Trophoblast cell (in vitro differentiated cells and primary cell): ENCODE measurements around the gene XRCC4.

Source experiments
- DNase-seq, 2 donors: peaks; one replicate each; pipeline ENCODE4 v3.0.0-alpha.2; 2016
- H2AFZ ChIP-seq: 2 replicates; pipeline ENCODE4 v1.6.1; 2013; ENCODE audit warnings: low read length, moderate library complexity, mild to moderate bottlenecking; ENCODE audit not compliant: insufficient read depth, poor library complexity
- H2AK5ac ChIP-seq: 2 replicates; pipeline ENCODE4 v1.6.1; 2013; ENCODE audit warnings: mild to moderate bottlenecking, low read length
- H2BK120ac ChIP-seq: 2 replicates; pipeline ENCODE4 v1.6.1; 2013; ENCODE audit warnings: low read length, mild to moderate bottlenecking, moderate library complexity; ENCODE audit not compliant: insufficient read depth, poor library complexity
- H2BK12ac ChIP-seq: 2 replicates; pipeline ENCODE4 v1.6.1; 2013; ENCODE audit warnings: mild to moderate bottlenecking, low read length, moderate library complexity
- H2BK5ac ChIP-seq: 2 replicates; pipeline ENCODE4 v1.6.1; 2013; ENCODE audit warnings: low read length, low read depth, moderate library complexity, mild to moderate bottlenecking; ENCODE audit not compliant: poor library complexity
- H3K14ac ChIP-seq: 2 replicates; pipeline ENCODE4 v1.6.1; 2013; ENCODE audit warnings: mild to moderate bottlenecking, low read length
- H3K18ac ChIP-seq: 2 replicates; pipeline ENCODE4 v1.6.1; 2013; ENCODE audit warnings: mild to moderate bottlenecking, low read length
- H3K23ac ChIP-seq: 2 replicates; pipeline ENCODE4 v1.6.1; 2013; ENCODE audit warnings: low read length
- H3K27ac ChIP-seq: 2 replicates; pipeline ENCODE4 v1.5.1; 2013; ENCODE audit warnings: low read depth, mild to moderate bottlenecking, inconsistent platforms, low read length, moderate library complexity
- H3K27me3 ChIP-seq: 2 replicates; pipeline ENCODE4 v1.6.1; 2013; ENCODE audit warnings: inconsistent platforms, mild to moderate bottlenecking, low read length, moderate library complexity; ENCODE audit not compliant: insufficient read depth
- H3K36me3 ChIP-seq, 2 experiments: 1 replicate in 1 of 2; 2 replicates in 1 of 2; pipeline ENCODE4 v1.6.1; 2013; ENCODE audit warnings: low read length in 2 of 2, mild to moderate bottlenecking in 2 of 2, moderate library complexity in 1 of 2; ENCODE audit not compliant: insufficient read depth in 2 of 2, control insufficient read depth in 1 of 2
- H3K4ac ChIP-seq: 2 replicates; pipeline ENCODE4 v1.6.1; 2013; ENCODE audit warnings: low read depth, mild to moderate bottlenecking, low read length, moderate library complexity
- H3K4me1 ChIP-seq, 2 experiments: 1 replicate in 1 of 2; 2 replicates in 1 of 2; pipeline ENCODE4 v1.6.1; 2013; ENCODE audit warnings: low read length in 2 of 2, mild to moderate bottlenecking in 2 of 2, moderate library complexity in 1 of 2; ENCODE audit not compliant: insufficient read depth in 2 of 2, control insufficient read depth in 1 of 2
- H3K4me2 ChIP-seq: 2 replicates; pipeline ENCODE4 v1.6.1; 2013; ENCODE audit warnings: inconsistent platforms, mild to moderate bottlenecking, low read length, moderate library complexity
- H3K4me3 ChIP-seq: 2 replicates; pipeline ENCODE4 v1.5.1; 2013; ENCODE audit warnings: mild to moderate bottlenecking, low read depth, low read length, inconsistent platforms
- H3K79me1 ChIP-seq: one replicate; pipeline ENCODE4 v1.6.1; 2013; ENCODE audit warnings: low read length
- H3K79me2 ChIP-seq: 2 replicates; pipeline ENCODE4 v1.6.1; 2013; ENCODE audit warnings: low read length, mild to moderate bottlenecking; ENCODE audit not compliant: control insufficient read depth, insufficient read depth, poor library complexity
- H3K9ac ChIP-seq: 2 replicates; pipeline ENCODE4 v1.6.1; 2013; ENCODE audit warnings: mild to moderate bottlenecking, low read length
- H3K9me3 ChIP-seq: 2 replicates; pipeline ENCODE4 v1.6.1; 2013; ENCODE audit warnings: low read depth, mild to moderate bottlenecking, control low read depth, inconsistent platforms, low read length; ENCODE audit not compliant: insufficient read depth
- H4K12ac ChIP-seq: 2 replicates; pipeline ENCODE4 v1.6.1; 2013; ENCODE audit warnings: low read depth, mild to moderate bottlenecking, low read length, moderate library complexity
- H4K8ac ChIP-seq: 2 replicates; pipeline ENCODE4 v1.6.1; 2013; ENCODE audit warnings: low read depth, mild to moderate bottlenecking, low read length, moderate library complexity
- H4K91ac ChIP-seq: one replicate; pipeline ENCODE4 v1.6.1; 2013; ENCODE audit warnings: low read depth, mild to moderate bottlenecking, low read length, moderate library complexity
- WGBS: extraction: QIAGEN DNeasy Blood & Tissue Kit; methylation state at CpG from one replicate; pipeline ENCODE4 v1.1.7; 2013; ENCODE audit warnings: missing lambda C conversion rate; ENCODE audit not compliant: insufficient read length, insufficient coverage; ENCODE audit errors: extremely low coverage; 5-methylcytosine and 5-hydroxymethylcytosine counted together

The XRCC4 gene

DNA sequence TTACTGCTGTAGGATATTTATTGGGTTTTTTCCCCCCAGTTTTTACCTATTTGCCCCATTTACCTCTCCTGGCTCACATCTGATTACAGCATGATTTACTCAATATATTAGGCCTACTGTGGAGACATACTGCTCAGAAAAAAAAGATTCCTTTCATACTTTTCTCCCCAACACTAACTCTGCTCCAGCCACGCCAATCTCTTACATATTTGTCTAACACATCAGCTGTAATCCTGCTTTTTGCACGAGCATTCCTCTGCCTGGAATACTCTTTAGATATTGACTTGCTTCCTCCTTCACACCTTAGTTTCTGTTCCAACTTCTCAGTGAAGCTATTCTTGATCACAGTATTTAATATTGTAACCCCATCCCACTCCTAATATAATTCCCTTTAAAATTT lies 236.1 kb downstream of the XRCC4 start:
- Histone ChIP-seq H3K9me3 (no peaks in the 10 kb centered on the region), H3K79me1 (no peaks in the 10 kb centered on the region), H2BK5ac (no peak overlapping the region), H2AFZ (no peak overlapping the region), H2BK12ac (no peak overlapping the region), H4K8ac (no peak overlapping the region), H2BK120ac (no peak overlapping the region), H3K27me3 (no peaks in the 10 kb centered on the region), H3K4ac (no peak overlapping the region), H3K79me2 (no peaks in the 10 kb centered on the region), H3K23ac (no peak overlapping the region), H3K4me3 (no peak overlapping the region), H2AK5ac (no peak overlapping the region), H3K27ac (no peak overlapping the region), H3K9ac (no peak overlapping the region), H3K36me3 (no peaks in the 10 kb centered on the region), H4K12ac (no peak overlapping the region), H3K18ac (no peak overlapping the region), H3K4me2 (no peak overlapping the region), H4K91ac (no peak overlapping the region), H3K4me1 (no peaks in the 10 kb centered on the region), H3K14ac (no peak overlapping the region)
- no CpG with 5 or more reads among the region's 2 CpGs for WGBS
- DNase-seq = peak; percentile 8 to 53

DNA sequence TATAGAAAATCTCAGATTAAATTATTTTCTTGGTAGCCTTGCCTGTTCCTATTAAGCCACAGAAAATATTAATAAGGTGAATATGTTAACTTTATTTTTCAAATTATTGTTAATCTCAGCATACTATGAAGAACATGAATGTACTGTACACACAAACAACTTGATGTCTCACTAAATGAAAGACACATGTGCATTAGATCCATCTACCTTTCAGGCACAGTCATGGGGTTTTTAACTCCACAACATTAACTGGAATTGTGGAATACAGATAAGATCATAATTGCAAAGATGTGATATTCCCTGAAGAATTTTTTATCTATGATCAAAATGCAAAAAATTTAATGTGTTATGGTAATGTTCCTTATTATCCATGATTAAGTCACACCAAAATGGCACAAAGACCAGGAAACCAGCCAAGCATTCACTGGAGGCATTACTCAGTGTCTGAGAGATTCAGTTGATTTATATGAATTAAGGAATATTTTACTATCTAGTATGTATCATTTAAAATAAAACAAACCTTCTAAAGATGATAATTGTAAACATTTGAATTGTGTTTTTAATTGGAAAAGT lies 244.2 kb downstream of the XRCC4 start:
- H3K27ac ChIP-seq = no peak overlapping the region
- H4K12ac ChIP-seq = no peak overlapping the region
- H3K4me2 ChIP-seq = no peak overlapping the region
- H3K36me3 ChIP-seq = no peaks in the 10 kb centered on the region
- no peak overlapping the region for H4K8ac ChIP-seq
- H3K9ac ChIP-seq = no peak overlapping the region
- no peak overlapping the region for H3K4me3 ChIP-seq
- no peak overlapping the region for H2AFZ ChIP-seq
- H3K79me1 ChIP-seq = no peaks in the 10 kb centered on the region
- H4K91ac ChIP-seq = no peak overlapping the region
- no peaks in the 10 kb centered on the region for H3K27me3 ChIP-seq
- no peak overlapping the region for H3K14ac ChIP-seq
- H3K23ac ChIP-seq = no peak overlapping the region
- no peaks in the 10 kb centered on the region for H3K4me1 ChIP-seq
- H2BK5ac ChIP-seq = no peak overlapping the region
- H2BK12ac ChIP-seq = no peak overlapping the region
- no peak overlapping the region for H3K18ac ChIP-seq
- no peak overlapping the region for H2AK5ac ChIP-seq
- no peaks in the 10 kb centered on the region for H3K79me2 ChIP-seq
- no peaks in the 10 kb centered on the region for H3K9me3 ChIP-seq
- H3K4ac ChIP-seq = no peak overlapping the region
- H2BK120ac ChIP-seq = no peak overlapping the region
- no peak for DNase-seq

DNA sequence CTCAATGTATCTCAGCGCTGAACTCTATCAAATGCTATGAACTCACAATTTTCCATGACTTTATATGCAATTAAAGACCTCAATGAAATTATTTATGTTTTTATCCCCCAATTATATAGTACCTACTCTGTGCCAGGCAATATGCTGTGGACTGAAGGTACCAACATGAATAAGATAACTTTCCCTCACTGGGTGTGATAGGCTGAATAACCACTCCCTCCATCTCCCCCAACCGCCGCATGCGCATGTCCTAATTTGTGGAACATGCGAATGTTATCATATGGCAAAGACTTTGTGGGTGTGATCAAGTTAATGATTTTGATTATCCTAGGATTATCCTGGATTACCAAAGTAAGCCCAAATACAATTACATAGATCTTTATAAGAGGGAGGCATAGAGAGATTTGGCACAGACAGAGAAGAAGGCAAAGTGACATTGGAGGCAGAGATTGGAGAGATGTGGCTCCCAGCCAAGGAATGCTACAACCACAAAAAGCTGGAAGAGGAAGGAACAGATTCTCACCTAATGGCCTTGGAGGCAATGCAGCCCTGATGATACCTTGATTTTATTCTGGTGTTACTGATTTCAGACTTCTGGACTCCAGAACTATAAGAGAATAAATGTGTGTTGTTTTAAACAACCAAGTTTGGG lies 245.1 kb downstream of the XRCC4 start:
- H3K4me1 ChIP-seq = no peaks in the 10 kb centered on the region
- H3K27ac ChIP-seq = no peak overlapping the region
- H3K4me2 ChIP-seq = no peak overlapping the region
- no peak overlapping the region for H2BK5ac ChIP-seq
- no peak overlapping the region for H3K14ac ChIP-seq
- H2BK120ac ChIP-seq = no peak overlapping the region
- no peak overlapping the region for H3K4me3 ChIP-seq
- DNase-seq = no peak
- no peak overlapping the region for H4K91ac ChIP-seq
- no peak overlapping the region for H3K4ac ChIP-seq
- no peak overlapping the region for H3K23ac ChIP-seq
- H2AFZ ChIP-seq = no peak overlapping the region
- no peak overlapping the region for H4K12ac ChIP-seq
- no peak overlapping the region for H4K8ac ChIP-seq
- WGBS = no CpG with 5 or more reads among the region's 5 CpGs
- H3K79me1 ChIP-seq = no peaks in the 10 kb centered on the region
- H3K9me3 ChIP-seq = no peaks in the 10 kb centered on the region
- H3K27me3 ChIP-seq = no peaks in the 10 kb centered on the region
- H3K18ac ChIP-seq = no peak overlapping the region
- no peak overlapping the region for H3K9ac ChIP-seq
- no peaks in the 10 kb centered on the region for H3K36me3 ChIP-seq
- H2BK12ac ChIP-seq = no peak overlapping the region
- no peaks in the 10 kb centered on the region for H3K79me2 ChIP-seq
- no peak overlapping the region for H2AK5ac ChIP-seq

DNA sequence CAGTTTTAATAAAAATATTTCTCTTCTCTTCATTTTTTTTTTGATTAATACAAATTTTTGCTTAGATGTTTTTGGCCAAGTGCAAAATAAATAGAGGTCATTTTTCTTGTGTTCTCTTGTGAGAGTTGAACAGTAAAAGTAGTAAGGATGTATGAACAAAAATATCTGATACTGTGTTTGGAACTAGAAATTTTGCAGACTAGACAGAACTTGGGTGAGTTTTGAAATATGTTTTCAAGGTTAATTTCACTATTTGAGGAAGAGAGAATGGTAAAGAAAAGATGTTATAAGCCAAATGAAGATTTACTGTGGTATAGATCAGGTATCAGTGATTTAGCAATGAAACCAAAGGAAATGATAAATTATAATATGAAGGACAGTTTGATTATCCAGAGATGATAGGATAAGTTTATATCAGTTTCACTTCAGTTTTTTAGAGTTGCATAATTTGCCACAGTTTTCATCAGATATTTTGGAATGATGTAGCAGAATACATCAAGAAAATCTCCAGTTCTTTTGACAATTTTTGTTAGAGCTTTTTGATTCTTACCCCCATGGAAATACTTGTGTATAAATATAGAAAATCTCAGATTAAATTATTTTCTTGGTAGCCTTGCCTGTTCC lies 246.3 kb downstream of the XRCC4 start:
- no peak overlapping the region for H3K4me2 ChIP-seq
- H3K36me3 ChIP-seq = no peaks in the 10 kb centered on the region
- no peak overlapping the region for H2BK120ac ChIP-seq
- H3K18ac ChIP-seq = no peak overlapping the region
- H2BK5ac ChIP-seq = no peak overlapping the region
- no peak overlapping the region for H3K4me3 ChIP-seq
- no peak overlapping the region for H2AFZ ChIP-seq
- no peak overlapping the region for H4K91ac ChIP-seq
- H4K12ac ChIP-seq = no peak overlapping the region
- no peaks in the 10 kb centered on the region for H3K27me3 ChIP-seq
- no peak overlapping the region for H3K27ac ChIP-seq
- no peak for DNase-seq
- H3K23ac ChIP-seq = no peak overlapping the region
- H3K79me2 ChIP-seq = no peaks in the 10 kb centered on the region
- H3K9me3 ChIP-seq = no peaks in the 10 kb centered on the region
- H3K9ac ChIP-seq = no peak overlapping the region
- H3K4ac ChIP-seq = no peak overlapping the region
- no peak overlapping the region for H4K8ac ChIP-seq
- no peak overlapping the region for H3K14ac ChIP-seq
- H2AK5ac ChIP-seq = no peak overlapping the region
- H2BK12ac ChIP-seq = no peak overlapping the region
- no peaks in the 10 kb centered on the region for H3K79me1 ChIP-seq
- no peaks in the 10 kb centered on the region for H3K4me1 ChIP-seq
